Activated CD4-positive, CD25-positive, alpha-beta regulatory T cell treated with anti-CD3 and anti-CD28 coated beads, Interleukin-2, amount 50 U/mL, for 16 hours (primary cell): Measurements from ENCODE around the gene MAML2.
"Not testable (repeated sequence)": the region's sequence is repeated elsewhere in the genome, so short reads cannot be mapped to it uniquely, and the experiment has no call there.

Experiments
- DNase-seq: peaks from one replicate; pipeline ENCODE4 v3.0.0-alpha.2; 2020; ENCODE audit warnings: low read depth, low spot score

The MAML2 gene

GRCh38 chr11:96187822-96188221 is 155.2 kb downstream of the MAML2 start:
- DNase-seq = no peak

- no peak for DNase-seq
Measured at GRCh38 chr11:96186806-96187205, 156.2 kb downstream of the MAML2 start.

GRCh38 chr11:96185220-96185768 is 157.7 kb downstream of the MAML2 start:
- no peak for DNase-seq

GRCh38 chr11:96180937-96181336 is 162.1 kb downstream of the MAML2 start:
- not testable (repeated sequence) for DNase-seq

- no peak for DNase-seq
Measured at GRCh38 chr11:96180341-96180740, 162.7 kb downstream of the MAML2 start.

GRCh38 chr11:96179905-96180304 is 163.1 kb downstream of the MAML2 start:
- no peak for DNase-seq

- no peak for DNase-seq
Measured at GRCh38 chr11:96178887-96179279, 164.1 kb downstream of the MAML2 start.

- DNase-seq = no peak
Measured at GRCh38 chr11:96178049-96178886, 164.7 kb downstream of the MAML2 start.

GRCh38 chr11:96177146-96177545 is 165.8 kb downstream of the MAML2 start:
- DNase-seq = no peak

GRCh38 chr11:96173906-96174305 is 169.1 kb downstream of the MAML2 start:
- DNase-seq = no peak

- no peak for DNase-seq
Measured at GRCh38 chr11:96173422-96173821, 169.6 kb downstream of the MAML2 start.

GRCh38 chr11:96172604-96173003 is 170.4 kb downstream of the MAML2 start:
- DNase-seq = no peak

- no peak for DNase-seq
Measured at GRCh38 chr11:96169250-96169649, 173.7 kb downstream of the MAML2 start.

- DNase-seq = no peak
Measured at GRCh38 chr11:96168623-96169022, 174.4 kb downstream of the MAML2 start.

GRCh38 chr11:96167787-96168186 is 175.2 kb downstream of the MAML2 start:
- DNase-seq = no peak

- no peak for DNase-seq
Measured at GRCh38 chr11:96167203-96167758, 175.7 kb downstream of the MAML2 start.

GRCh38 chr11:96162816-96163499 is 180.0 kb downstream of the MAML2 start:
- no peak for DNase-seq

- DNase-seq = no peak
Measured at GRCh38 chr11:96161307-96162089, 181.5 kb downstream of the MAML2 start.

GRCh38 chr11:96160732-96161306 is 182.2 kb downstream of the MAML2 start:
- DNase-seq = no peak

GRCh38 chr11:96159968-96160367 is 183.0 kb downstream of the MAML2 start:
- no peak for DNase-seq

- no peak for DNase-seq
Measured at GRCh38 chr11:96158126-96158525, 184.9 kb downstream of the MAML2 start.
